ENCODE measurements around the gene TOR1A.
"Not testable (repeated sequence)": the region's sequence is repeated elsewhere in the genome, so short reads cannot be mapped to it uniquely, and the experiment has no call there.

TOR1A gene

DNA sequence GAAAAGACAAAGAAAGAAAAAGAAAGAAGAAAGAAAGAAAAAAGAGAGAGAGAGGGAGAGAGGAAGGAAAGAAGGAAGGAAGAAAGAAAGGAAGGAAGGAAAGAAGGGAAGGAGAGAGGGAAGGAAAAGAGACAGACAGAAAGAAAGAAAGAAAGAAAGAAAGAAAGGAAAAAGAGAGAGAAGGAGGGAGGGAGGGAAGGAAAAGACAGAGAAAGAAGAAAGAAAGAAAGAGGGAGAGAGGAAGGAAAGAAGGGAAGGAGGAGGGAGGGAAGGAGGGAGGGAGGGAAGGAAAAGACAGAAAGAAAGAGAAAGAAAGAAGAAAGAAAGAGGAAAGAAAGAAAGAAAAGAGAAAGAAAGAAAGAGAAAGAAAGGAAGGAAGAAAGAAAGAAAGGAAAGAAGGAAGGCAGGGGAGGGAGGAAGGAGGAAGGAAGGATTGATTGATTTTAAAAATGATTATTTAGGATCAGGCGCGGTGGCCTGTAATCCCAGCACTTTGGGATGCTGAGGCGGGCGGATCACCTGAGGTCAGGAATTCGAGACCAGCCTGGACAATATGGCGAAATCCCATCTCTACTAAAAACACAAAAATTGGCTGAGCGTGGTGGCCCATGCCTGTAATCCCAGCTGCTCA, 44.3 kb downstream of the TOR1A start:
- no peak for DNase-seq

DNA sequence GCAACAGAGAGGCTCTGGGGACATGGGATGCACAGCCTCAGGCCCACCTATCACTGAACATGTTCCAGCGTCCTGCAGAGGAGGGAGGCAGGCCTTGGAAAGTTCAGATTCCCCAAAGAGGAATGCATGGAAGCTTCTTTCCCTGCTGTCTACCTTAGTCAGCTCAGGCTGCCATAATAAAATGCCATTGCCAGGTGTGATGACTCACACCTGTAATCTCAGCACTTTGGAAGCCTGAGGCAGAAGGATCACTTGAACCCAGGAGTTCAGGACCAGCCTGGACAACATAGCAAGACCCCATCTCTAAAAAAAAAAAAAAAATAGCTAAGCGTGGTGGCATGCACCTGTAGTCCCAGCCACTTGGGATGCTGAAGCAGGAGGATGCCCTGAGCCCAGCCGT, 45.5 kb downstream of the TOR1A start:
- DNase-seq = no peak

DNA sequence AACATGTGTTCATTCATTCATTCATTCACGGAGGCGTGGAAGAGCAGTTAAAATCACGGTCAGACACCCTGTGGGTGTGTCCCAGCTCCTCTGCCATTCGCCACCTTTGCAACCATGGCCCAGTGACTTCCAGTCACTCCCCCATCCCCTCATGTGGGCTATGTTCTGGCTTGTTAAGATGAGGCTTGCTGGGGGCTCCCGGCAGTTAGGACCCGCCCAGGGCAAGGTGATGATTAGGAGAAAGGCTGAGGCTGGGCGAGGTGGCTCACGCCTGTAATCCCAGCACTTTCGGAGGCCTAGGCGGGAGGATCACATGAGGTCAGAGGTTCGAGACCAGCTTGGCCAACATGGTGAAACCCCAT, 46.2 kb downstream of the TOR1A start:
- DNase-seq = no peak

DNA sequence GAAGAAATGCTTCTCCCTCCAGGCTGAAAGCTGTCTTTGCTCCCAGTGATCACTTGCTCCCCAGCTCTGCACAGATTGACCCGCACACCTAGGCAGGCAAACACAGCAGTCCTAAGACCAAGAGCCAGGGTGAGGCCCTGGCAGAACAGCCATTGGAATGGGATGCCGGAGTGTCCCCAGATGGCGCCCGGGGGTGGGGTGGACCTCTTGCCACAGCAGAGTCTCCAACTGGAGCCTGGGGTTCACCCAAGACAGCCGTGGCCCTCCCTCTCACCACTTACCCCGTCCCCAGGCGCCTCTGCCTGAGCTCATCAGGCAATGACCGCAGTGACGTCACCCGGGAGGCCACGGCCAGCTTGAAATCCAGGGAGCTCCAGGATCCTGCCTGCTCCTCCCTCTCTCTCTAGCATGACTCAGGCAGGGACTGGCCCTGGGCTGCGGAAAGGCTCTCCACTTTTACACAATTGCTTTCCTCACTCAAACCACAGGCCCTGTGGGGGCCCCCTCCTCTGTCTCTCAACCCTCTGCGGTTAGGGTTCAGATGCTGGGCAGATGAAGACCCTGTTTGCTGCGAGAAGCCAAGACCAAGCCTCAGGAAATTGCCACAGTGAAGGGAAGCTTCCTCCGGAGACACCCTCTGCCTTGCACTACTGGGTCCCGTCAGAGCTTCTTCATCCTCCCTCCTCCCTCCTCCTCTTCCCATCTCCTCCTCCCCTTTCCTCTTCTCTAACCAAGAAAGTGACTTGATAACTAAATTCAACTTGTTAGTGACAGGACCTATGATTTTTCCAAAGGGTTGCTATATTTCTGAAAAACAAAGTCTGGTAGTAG, 46.8 kb downstream of the TOR1A start:
- peak; percentile 99 for DNase-seq

DNA sequence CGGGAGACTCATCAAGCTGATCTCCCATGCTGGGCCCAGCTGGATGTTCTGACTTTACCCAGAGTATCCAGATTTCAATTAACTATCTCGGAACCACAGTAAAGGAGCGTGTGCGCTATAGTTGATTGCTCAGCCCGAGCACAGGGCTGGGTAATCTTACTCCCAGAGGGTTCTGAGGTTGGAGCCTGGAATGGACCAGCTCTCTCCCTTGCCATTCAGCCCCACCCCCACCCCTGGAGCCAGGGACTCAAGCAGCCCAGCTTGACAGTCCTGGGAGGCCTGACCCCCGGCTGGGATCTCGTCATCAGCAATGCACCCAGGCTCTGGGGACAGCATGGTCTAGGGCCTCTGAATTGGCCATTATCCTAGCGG, 47.4 kb downstream of the TOR1A start:
- DNase-seq = no peak

DNA sequence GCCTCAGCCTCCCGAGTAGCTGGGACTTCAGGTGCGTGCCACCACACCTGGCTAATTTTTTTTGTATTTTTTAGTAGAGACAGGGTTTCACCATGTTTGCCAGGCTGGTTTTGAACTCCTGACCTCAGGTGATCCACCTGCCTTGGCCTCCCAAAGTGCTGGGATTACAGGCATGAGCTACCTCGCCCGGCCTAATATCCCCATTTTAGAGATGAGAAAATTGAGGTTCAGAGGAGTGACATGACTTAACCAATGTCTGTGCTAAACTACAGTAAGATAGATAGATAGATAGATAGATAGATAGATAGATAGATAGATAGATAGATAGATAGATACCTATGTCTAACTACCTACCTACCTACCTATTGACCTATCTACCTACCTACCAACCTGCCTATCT, 47.8 kb downstream of the TOR1A start:
- DNase-seq = not testable (repeated sequence)

DNA sequence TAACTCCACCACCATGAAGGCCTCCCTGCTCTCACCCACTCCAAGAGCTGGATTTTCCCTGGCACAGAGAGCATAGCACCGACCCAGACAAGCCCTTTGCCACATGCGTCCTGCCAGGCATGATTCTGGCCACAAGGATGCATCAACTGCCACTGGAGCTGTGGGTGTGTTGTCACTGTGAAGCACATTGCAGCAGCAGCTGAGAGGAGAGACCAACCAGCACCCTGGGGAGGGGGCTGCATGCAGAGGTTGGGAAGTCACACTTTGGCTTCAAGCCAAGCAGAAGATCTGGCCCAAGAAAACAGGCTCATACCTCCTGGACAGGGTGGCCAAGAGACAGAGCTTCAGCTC, 48.5 kb downstream of the TOR1A start:
- DNase-seq = no peak

DNA sequence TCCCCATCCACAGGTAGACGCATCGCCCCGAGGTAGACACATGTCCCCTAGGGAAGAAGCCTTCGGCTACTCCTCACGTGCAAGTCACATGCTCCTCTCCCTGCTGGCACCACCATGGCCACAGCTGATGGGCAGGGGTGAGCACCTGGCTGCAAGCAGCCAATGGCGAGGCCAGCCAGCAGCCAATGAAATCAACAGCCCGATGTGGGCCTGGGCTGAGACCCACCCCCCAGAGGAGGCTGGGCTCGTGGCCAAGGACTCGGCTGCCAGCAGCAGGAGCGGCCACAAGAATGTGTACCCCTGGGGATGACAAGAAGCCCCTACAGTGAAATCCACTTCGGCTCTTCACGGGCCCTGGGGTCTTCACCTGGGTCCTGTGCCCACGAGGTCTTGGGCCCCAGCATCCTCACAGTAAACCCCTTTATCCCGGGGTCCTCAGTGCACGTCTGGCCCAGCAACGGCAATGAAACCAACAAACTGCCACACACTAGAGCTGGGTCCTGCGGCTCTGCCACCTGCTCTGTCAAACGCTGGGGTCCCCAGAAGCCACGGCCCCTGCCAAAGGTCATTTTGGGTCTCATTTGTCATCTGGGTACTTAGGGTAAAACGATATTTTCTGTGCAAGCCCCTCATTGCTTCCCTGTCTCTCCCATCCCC, 49.0 kb downstream of the TOR1A start:
- DNase-seq = no peak

DNA sequence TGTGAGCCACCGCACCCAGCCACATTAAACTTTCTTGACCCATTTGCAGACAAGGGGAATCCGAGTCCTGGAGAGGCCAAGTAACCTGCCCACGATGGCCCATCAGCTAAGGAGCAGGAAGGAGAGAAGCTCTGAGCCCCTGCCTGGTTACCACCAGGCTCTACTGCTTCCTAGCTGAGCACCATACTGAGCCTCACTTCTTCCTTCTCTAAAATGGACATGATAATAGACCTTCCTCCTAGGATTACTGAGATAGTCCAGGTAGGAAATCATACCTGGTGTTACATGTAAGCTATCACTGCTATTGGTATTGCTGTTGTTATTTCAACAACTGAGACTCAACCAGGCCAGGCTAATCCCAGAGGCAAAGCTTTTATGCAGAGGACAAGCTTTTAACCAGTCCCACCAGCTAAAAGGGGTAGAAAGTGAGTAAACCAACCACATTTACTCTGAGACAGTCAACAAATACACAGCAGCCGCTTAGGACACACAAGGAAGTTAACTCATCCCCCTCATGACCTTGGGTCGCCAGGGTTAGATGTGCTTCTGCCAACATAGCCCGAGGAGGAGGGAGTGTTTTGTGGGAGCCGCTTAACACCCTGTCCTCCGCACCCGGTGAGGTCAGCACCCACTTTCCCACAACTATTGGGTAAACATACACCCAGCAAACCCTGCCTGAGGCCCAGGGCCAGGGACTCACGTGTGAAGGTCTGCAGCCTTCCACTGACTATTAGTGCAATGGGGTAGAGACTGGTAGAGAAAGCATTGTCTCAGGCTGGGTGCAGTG, 50.5 kb downstream of the TOR1A start:
- no peak for DNase-seq

DNA sequence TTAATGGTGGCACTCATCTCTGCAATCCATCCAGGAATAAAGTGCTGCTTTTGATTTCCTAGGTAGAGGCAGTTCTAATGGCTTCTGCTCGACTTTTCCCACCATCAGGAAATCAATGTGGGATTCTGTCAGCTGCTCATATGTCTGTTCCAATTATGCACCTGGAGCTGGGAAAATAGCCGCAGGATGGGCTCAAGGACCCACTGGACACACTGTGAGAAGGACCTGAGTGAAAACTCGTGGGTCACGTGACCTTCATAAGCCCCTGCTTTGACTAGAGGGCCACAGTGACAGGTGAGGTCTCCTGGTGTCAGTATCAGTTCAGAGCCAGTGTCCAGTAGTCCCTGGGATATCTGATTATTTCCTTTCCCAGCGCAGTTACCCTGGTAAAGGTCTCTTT, 53.2 kb downstream of the TOR1A start:
- no peak for DNase-seq

DNA sequence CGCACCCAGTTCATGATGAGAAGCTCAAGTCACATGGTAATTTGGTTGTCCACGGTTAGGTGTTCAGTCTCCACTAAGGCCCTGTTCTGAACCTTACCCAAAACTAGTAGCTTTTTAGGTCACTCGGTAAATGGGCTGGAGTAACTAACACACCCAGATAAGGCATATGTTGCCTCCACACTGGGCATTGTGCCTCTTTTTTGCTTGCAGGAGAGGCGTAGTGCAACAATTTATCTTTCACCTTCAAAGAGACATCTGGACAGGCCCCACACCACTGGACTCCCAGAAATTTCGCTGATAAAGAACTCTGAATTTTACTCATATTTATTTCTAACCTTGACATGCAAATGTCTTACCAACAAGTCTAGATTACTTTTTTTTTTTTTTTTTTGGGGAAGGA, 54.3 kb downstream of the TOR1A start:
- DNase-seq = no peak

DNA sequence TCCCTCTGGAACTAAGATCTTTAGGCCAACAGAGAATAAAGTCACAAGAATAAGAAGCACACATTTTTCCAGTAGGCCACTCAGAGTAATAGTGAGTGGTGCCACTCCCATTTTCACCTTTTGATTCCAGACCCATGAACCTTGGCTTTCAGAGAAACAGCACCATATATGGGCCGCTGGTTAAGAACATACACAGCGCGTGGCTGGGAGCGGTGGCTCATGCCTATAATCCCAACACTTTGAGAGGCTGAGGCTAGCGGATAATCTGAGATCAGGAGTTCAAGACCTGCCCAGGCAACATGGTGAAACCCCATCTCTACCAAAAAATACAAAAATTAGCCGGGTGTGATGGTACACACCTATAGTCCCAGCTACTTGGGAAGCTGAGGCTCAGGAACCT, 55.5 kb downstream of the TOR1A start:
- DNase-seq = no peak

DNA sequence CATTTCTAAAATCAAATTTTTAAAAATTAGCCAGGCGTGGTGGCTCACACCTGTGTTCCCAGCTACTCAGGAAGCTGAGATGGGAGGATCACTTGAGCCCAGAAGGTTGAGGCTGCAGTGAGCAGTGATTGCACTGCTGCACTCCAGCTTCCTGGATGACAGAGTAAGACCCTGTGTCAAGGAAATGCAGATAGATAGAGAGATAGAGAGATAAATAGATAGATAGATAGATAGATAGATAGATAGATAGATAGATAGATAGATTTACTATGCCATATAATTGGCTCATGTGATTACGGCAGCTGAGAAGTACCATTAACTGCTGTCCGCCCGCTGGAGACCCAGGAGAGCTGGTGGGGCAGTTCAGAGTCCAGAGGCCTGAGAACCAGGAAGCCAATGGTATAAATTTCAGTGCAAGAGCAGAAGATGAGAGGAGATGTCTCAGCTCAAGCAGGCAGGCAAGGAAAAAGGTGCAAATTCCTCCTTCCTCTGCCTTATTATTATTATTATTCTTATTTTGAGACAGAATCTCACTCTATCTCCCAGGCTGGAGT, 58.1 kb downstream of the TOR1A start:
- DNase-seq = no peak

DNA sequence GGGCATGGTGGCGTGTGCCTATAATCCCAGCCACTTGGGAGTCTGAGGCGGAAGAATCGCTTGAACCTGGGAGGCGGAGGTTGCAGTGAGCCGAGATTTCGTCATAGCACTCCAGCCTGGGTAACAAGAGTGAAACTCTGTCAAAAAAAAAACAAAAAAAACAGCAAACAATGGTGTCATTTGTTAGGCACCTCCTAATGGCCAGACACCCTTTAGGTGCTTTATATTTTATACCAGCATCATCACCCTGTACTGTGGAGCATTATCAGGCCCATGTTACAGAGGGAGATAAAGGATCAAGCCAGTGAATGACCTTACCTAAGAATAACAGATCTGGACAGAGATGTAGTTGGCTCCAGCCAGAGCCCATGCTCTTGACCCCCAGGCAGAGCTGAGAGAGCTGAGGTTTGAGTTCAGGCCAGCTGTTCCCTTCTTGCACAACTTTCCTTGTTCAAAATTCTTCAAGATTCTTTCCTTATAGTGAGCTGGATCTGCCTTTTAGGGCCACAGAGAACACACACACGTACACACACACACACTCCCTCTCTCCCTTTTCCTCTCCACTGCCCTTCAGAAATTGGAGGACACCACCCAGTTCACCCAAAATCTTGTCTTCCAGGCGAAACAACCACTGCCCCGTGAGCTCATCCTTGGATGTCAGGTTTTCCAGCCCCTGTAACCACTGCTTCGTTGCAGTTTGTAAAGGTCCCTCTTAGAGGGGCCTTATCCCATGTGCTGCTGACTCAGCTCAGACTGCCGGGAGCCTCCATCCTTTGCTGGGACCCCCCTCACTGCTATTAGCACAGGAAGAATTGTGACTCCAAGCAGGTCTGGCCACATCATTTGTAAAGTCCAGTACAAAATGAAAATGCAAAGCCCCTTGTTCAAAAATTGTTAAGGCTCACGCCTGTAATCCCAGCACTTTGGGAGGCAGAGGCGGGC, 60.7 kb downstream of the TOR1A start:
- no peak for DNase-seq
